NCI-H460 (cell line): ENCODE measurements around the gene TYMS. TPM values are rescaled to one million over a fixed set of nuclear protein-coding genes. Genes with fewer than 3 reads are reported as not detected.

ENCODE experiments used
- DNase-seq: peaks from one replicate; pipeline ENCODE4 v3.0.0-alpha.2; 2016; ENCODE audit warnings: low read depth; ENCODE audit errors: extremely low read depth
- total RNA-seq: library from RNA; depleted of rRNA; stranded (reverse); fragments of >200 nt; shearing (Covaris generic); gene quantifications from 2 replicates; pipeline ENCODE4 v1.2.3, GENCODE V29; 2014

Gene TYMS
- total RNA-seq, 1 experiment from 2014 or later = 26.1 TPM

GRCh38 chr18:644395-645004, 13.0 kb upstream of the TYMS start:
- DNase-seq = no peak

GRCh38 chr18:647304-647703, 10.1 kb upstream of the TYMS start:
- no peak for DNase-seq

GRCh38 chr18:649341-649740, 8.1 kb upstream of the TYMS start:
- peak; percentile 15 for DNase-seq

- DNase-seq = no peak
Observed at GRCh38 chr18:650428-650858, 7.0 kb upstream of the TYMS start.

GRCh38 chr18:652131-652530, 5.3 kb upstream of the TYMS start:
- DNase-seq = no peak

- no peak for DNase-seq
Observed at GRCh38 chr18:653512-653911, 3.9 kb upstream of the TYMS start.

GRCh38 chr18:654601-655000, 2.9 kb upstream of the TYMS start:
- DNase-seq = no peak

- no peak for DNase-seq
Observed at GRCh38 chr18:655445-655844, 2.0 kb upstream of the TYMS start.

GRCh38 chr18:658001-658946, 821 bp downstream of the TYMS start:
- peak; percentile 83 for DNase-seq

- DNase-seq = no peak
Observed at GRCh38 chr18:658947-659533, 1.6 kb downstream of the TYMS start.

- no peak for DNase-seq
Observed at GRCh38 chr18:659597-659996, 2.1 kb downstream of the TYMS start.

- no peak for DNase-seq
Observed at GRCh38 chr18:662197-662596, 4.7 kb downstream of the TYMS start.

GRCh38 chr18:666177-666576, 8.7 kb downstream of the TYMS start:
- no peak for DNase-seq

- no peak for DNase-seq
Observed at GRCh38 chr18:666628-667027, 9.2 kb downstream of the TYMS start.

GRCh38 chr18:668260-668659, 10.8 kb downstream of the TYMS start:
- no peak for DNase-seq

- DNase-seq = no peak
Observed at GRCh38 chr18:669077-669476, 11.6 kb downstream of the TYMS start.

- no peak for DNase-seq
Observed at GRCh38 chr18:670522-670921, 13.1 kb downstream of the TYMS start.

GRCh38 chr18:671405-671804, 14.0 kb downstream of the TYMS start:
- DNase-seq = no peak

- DNase-seq = no peak
Observed at GRCh38 chr18:673317-673716, 15.9 kb downstream of the TYMS start.

- DNase-seq = no peak
Observed at GRCh38 chr18:673769-674168, 16.3 kb downstream of the TYMS start.

GRCh38 chr18:675307-675706, 17.9 kb downstream of the TYMS start:
- DNase-seq = no peak

- DNase-seq = no peak
Observed at GRCh38 chr18:676069-676468, 18.6 kb downstream of the TYMS start.
